CMK (cell line): ENCODE results near the gene TXNRD3.
"Not testable (repeated sequence)": the region's sequence is repeated elsewhere in the genome, so short reads cannot be mapped to it uniquely, and the experiment has no call there.

Experiments used
- DNase-seq: peaks from one replicate; pipeline ENCODE4 v3.0.0-alpha.2; 2010; ENCODE audit warnings: low read depth

TXNRD3 gene

GRCh38 chr3:126591515-126591914, 63.4 kb downstream of the TXNRD3 start:
- not testable (repeated sequence) for DNase-seq

GRCh38 chr3:126582311-126582710, 72.6 kb downstream of the TXNRD3 start:
- no peak for DNase-seq

- DNase-seq, result no peak
Measured at GRCh38 chr3:126581569-126581968, 73.4 kb downstream of the TXNRD3 start.

- no peak for DNase-seq
Measured at GRCh38 chr3:126580746-126581145, 74.2 kb downstream of the TXNRD3 start.

- DNase-seq, result no peak
Measured at GRCh38 chr3:126578702-126579101, 76.2 kb downstream of the TXNRD3 start.

- DNase-seq, result no peak
Measured at GRCh38 chr3:126577261-126577660, 77.7 kb downstream of the TXNRD3 start.

- peak; percentile 20 for DNase-seq
Measured at GRCh38 chr3:126573492-126574117, 81.3 kb downstream of the TXNRD3 start.

- DNase-seq, result no peak
Measured at GRCh38 chr3:126571078-126571477, 83.8 kb downstream of the TXNRD3 start.

- no peak for DNase-seq
Measured at GRCh38 chr3:126570103-126570541, 84.8 kb downstream of the TXNRD3 start.

- no peak for DNase-seq
Measured at GRCh38 chr3:126569390-126569975, 85.4 kb downstream of the TXNRD3 start.

- no peak for DNase-seq
Measured at GRCh38 chr3:126568776-126569342, 86.1 kb downstream of the TXNRD3 start.

- DNase-seq, result no peak
Measured at GRCh38 chr3:126567696-126568438, 87.1 kb downstream of the TXNRD3 start.

- DNase-seq, result no peak
Measured at GRCh38 chr3:126562737-126563276, 92.1 kb downstream of the TXNRD3 start.

- DNase-seq, result no peak
Measured at GRCh38 chr3:126558336-126559071, 96.4 kb downstream of the TXNRD3 start, which contains the start of gene C3orf22. C3orf22 (minus strand) TSS chr3:126558932; CDS start chr3:126553390, 5,542 bp downstream.

GRCh38 chr3:126557761-126558160, 97.2 kb downstream of the TXNRD3 start:
- no peak for DNase-seq

- no peak for DNase-seq
Measured at GRCh38 chr3:126557415-126557745, 97.5 kb downstream of the TXNRD3 start.
